ENCODE measurements around the gene UCP3. TPM values are rescaled to one million over a fixed set of nuclear protein-coding genes. Genes with fewer than 3 reads are reported as not detected.

UCP3 gene
- total RNA-seq, 3 donors from 2014 or later (not counting 1 experiment from before 2014, with no cell fraction given) = 7.8 to 8.6 (median 8.5) TPM

DNA sequence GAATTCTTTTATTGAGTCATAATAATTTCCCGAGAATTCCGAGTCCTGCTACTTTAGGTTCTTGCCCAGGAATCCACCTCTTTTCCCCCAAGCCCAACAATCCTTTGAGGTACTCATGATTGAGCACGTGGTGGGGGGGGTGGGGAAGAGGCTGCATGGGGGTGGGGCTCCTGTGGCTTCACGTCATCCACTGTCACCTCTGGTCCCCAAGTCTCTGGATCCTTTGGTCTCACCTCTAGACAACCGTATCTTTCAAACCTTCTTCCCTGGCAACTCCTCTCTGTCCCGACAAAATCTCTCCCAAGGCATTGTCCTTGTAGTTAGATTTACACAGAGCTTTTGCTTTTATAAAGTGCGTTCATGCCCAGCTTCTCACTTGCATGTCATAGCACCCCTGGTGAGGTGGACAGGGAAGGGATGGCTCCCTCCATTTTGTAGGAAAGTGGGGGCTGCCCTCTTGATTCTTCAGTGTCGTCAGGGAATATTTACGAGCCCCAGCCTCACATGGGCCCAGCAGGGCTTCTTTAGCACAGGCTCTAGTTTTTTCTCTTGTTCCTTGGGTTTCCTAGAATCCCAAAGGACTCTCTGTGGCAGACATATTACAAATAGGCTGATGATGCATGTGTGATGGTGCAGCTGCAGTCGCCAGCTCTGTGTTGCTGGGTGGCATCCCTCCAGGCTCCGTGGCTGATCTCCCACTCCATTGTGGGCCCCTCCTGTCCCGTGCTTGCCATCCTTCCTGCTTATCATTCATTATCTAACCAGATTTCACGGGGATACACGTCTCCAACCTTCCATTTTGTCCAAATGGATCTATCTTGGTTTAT lies 8.4 kb downstream of the UCP3 start:
- Histone ChIP-seq H3K4me1 (ENCODE audit: control insufficient read depth, insufficient read depth, low read length) (peaks cover 62% of the 10 kb centered on the region), H3K27ac (ENCODE audit: low read length) (peak overlapping the region; percentile 77), H3K27me3 (ENCODE audit: control insufficient read depth, insufficient read depth, low read length) (no peaks in the 10 kb centered on the region), H3K36me3 (ENCODE audit: control insufficient read depth, insufficient read depth, low read length) (peaks cover 8% of the 10 kb centered on the region), H3K9me3 (ENCODE audit: control insufficient read depth, insufficient read depth, low read length) (no peaks in the 10 kb centered on the region), H3K4me3 (ENCODE audit: low read length) (no peak overlapping the region)
- Mint-ChIP-seq H3K27me3 (ENCODE audit: low read depth in 2 of 2) (no peaks in the 10 kb centered on the region), H3K9me3 (no peaks in the 10 kb centered on the region), H3K27ac (peak overlapping the region; percentile 91 to 93), H3K4me1 (peaks cover 79 to 90% of the 10 kb centered on the region in 2 donors), H3K4me3 (peak overlapping the region; percentile 83), H3K36me3 (no peaks in the 10 kb centered on the region)
- DNase-seq (no peak), ATAC-seq (no peak)
- TF ChIP-seq, protein P1, sequence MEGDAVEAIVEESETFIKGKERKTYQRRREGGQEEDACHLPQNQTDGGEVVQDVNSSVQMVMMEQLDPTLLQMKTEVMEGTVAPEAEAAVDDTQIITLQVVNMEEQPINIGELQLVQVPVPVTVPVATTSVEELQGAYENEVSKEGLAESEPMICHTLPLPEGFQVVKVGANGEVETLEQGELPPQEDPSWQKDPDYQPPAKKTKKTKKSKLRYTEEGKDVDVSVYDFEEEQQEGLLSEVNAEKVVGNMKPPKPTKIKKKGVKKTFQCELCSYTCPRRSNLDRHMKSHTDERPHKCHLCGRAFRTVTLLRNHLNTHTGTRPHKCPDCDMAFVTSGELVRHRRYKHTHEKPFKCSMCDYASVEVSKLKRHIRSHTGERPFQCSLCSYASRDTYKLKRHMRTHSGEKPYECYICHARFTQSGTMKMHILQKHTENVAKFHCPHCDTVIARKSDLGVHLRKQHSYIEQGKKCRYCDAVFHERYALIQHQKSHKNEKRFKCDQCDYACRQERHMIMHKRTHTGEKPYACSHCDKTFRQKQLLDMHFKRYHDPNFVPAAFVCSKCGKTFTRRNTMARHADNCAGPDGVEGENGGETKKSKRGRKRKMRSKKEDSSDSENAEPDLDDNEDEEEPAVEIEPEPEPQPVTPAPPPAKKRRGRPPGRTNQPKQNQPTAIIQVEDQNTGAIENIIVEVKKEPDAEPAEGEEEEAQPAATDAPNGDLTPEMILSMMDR (IDR thresholded peaks at IDR 0.05) = no peak
- WGBS (ENCODE audit: insufficient coverage) = 96% methylated on average over 12 of the region's 14 CpGs
- intact Hi-C loops (cut with micrococcal nuclease) = no loop called here

DNA sequence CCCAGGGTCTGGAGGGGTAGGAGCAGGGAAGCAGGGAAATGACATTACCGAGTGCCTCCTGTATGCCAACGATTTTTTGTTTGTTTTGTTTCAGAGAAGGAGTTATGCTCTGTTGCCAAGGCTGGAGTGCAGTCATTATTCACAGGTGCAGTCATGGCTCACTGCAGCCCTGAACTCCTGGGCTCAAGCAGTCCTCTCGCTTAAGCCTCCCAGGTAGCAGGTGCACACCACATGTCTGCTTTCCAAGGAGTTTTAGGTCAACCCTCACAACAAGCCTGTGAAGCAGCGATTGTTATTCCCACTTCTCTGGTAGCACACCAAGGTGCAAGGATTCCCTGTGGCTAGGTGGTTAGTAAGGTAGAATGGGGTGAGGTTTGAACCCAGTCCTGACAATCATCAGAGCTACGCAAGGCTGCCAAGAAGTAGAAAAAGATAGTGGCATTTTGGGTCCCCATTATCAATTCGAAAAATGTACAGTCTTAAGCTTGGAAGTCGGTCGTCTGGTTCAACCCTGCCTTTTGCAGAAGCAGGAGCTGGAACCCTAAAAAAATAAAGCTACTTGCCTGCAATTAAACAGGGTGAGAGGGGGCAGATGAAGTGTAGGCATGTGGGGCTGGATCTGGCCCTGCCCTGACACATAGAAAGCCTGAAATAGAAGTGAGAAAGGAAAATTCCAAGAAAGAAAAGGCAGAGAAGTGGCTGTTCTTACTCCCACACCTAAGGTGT lies 9.1 kb downstream of the UCP3 start:
- H3K4me3 ChIP-seq (ENCODE audit: low read length) = no peak overlapping the region
- H3K9me3 ChIP-seq (ENCODE audit: control insufficient read depth, insufficient read depth, low read length) = no peaks in the 10 kb centered on the region
- H3K27ac ChIP-seq (ENCODE audit: low read length) = no peak overlapping the region
- H3K4me1 Mint-ChIP-seq = peaks cover 79 to 90% of the 10 kb centered on the region in 2 donors
- TF ChIP-seq, protein P1 (IDR thresholded peaks at IDR 0.05) = no peak
- DNase-seq (no peak), ATAC-seq (no peak)
- peak overlapping the region; percentile 13 for H3K4me3 Mint-ChIP-seq
- H3K36me3 Mint-ChIP-seq = no peaks in the 10 kb centered on the region
- no peaks in the 10 kb centered on the region for H3K27me3 Mint-ChIP-seq (ENCODE audit: low read depth in 2 of 2)
- H3K36me3 ChIP-seq (ENCODE audit: control insufficient read depth, insufficient read depth, low read length) = peaks cover 8% of the 10 kb centered on the region
- peaks cover 55% of the 10 kb centered on the region for H3K4me1 ChIP-seq (ENCODE audit: control insufficient read depth, insufficient read depth, low read length)
- intact Hi-C loops (cut with micrococcal nuclease) = no loop called here
- no peaks in the 10 kb centered on the region for H3K9me3 Mint-ChIP-seq
- H3K27ac Mint-ChIP-seq = peak overlapping the region; percentile 40 to 93
- no peaks in the 10 kb centered on the region for H3K27me3 ChIP-seq (ENCODE audit: control insufficient read depth, insufficient read depth, low read length)
- 76% methylated on average over 8 of the region's 8 CpGs for WGBS (ENCODE audit: insufficient coverage)

- Histone ChIP-seq H3K4me1 (ENCODE audit: control insufficient read depth, insufficient read depth, low read length) (peaks cover 47% of the 10 kb centered on the region), H3K9me3 (ENCODE audit: control insufficient read depth, insufficient read depth, low read length) (no peaks in the 10 kb centered on the region), H3K36me3 (ENCODE audit: control insufficient read depth, insufficient read depth, low read length) (peaks cover 8% of the 10 kb centered on the region), H3K27me3 (ENCODE audit: control insufficient read depth, insufficient read depth, low read length) (no peaks in the 10 kb centered on the region), H3K27ac (ENCODE audit: low read length) (no peak overlapping the region), H3K4me3 (ENCODE audit: low read length) (no peak overlapping the region)
- DNase-seq (no peak), ATAC-seq (no peak)
- Mint-ChIP-seq H3K27ac (peak overlapping the region; percentile 40 to 93), H3K9me3 (no peaks in the 10 kb centered on the region), H3K4me3 (peak overlapping the region; percentile 5), H3K4me1 (peaks cover 76 to 85% of the 10 kb centered on the region in 2 donors), H3K27me3 (ENCODE audit: low read depth in 2 of 2) (no peaks in the 10 kb centered on the region), H3K36me3 (no peaks in the 10 kb centered on the region)
- 80% methylated on average over 11 of the region's 13 CpGs for WGBS (ENCODE audit: insufficient coverage)
- intact Hi-C loops (cut with micrococcal nuclease) = no loop called here
- TF ChIP-seq, protein P1 (IDR thresholded peaks at IDR 0.05) = no peak
Observed at GRCh38 chr11:73998846-73999575, 9.9 kb downstream of the UCP3 start.
